ENCODE measurements around the gene OR4B1.

DNA sequence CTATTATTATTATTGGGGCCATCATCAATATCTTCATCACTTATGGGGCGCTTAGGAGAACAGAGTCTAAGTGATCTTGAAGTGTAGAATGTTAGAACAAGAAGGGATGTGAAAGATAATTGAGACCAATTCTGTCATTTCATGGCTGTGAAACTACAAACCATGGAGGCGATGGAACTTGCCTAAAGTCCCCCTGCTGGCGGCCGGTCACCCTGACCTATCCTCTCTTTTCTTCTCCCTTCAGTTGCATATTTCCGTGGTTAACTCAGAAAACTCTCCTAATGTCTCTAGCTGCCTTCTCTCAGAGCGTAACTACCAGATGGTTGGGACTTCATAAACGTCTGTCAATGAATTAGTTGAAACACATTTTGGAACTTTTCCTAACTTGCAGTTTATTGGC, 6.6 kb upstream of the OR4B1 start:
- TF ChIP-seq POLR2A (IDR thresholded peaks at IDR 0.05) (no peak), POLR2AphosphoS5 (IDR thresholded peaks at IDR 0.05) (no peak)
- TF ChIP-seq, protein P1, sequence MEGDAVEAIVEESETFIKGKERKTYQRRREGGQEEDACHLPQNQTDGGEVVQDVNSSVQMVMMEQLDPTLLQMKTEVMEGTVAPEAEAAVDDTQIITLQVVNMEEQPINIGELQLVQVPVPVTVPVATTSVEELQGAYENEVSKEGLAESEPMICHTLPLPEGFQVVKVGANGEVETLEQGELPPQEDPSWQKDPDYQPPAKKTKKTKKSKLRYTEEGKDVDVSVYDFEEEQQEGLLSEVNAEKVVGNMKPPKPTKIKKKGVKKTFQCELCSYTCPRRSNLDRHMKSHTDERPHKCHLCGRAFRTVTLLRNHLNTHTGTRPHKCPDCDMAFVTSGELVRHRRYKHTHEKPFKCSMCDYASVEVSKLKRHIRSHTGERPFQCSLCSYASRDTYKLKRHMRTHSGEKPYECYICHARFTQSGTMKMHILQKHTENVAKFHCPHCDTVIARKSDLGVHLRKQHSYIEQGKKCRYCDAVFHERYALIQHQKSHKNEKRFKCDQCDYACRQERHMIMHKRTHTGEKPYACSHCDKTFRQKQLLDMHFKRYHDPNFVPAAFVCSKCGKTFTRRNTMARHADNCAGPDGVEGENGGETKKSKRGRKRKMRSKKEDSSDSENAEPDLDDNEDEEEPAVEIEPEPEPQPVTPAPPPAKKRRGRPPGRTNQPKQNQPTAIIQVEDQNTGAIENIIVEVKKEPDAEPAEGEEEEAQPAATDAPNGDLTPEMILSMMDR (IDR thresholded peaks at IDR 0.05 in 8 of 11, conservative IDR thresholded peaks at IDR 0.05 in 3 of 11), result peak in 2 of 11 experiments; percentile 13 to 18
